BLaER1 (cell line): ENCODE data around the gene TNNI3K.

Source experiments
- H3K27ac ChIP-seq: shearing (Covaris generic); formaldehyde crosslinking; 2 replicates; pipeline ENCODE4 v1.8.1; 2022
- H3K27me3 ChIP-seq: shearing (Covaris generic); formaldehyde crosslinking; 2 replicates; pipeline ENCODE4 v1.8.1; 2022
- H3K36me3 ChIP-seq: shearing (Covaris generic); formaldehyde crosslinking; 2 replicates; pipeline ENCODE4 v1.8.1; 2022
- H3K4me1 ChIP-seq: shearing (Covaris generic); formaldehyde crosslinking; 2 replicates; pipeline ENCODE4 v1.8.1; 2022
- H3K4me2 ChIP-seq: shearing (Covaris generic); formaldehyde crosslinking; 2 replicates; pipeline ENCODE4 v1.8.1; 2022
- H3K4me3 ChIP-seq: shearing (Covaris generic); formaldehyde crosslinking; 2 replicates; pipeline ENCODE4 v1.8.1; 2022
- H3K9ac ChIP-seq: shearing (Covaris generic); formaldehyde crosslinking; 2 replicates; pipeline ENCODE4 v1.8.1; 2022
- H3K9me3 ChIP-seq: shearing (Covaris generic); formaldehyde crosslinking; 2 replicates; pipeline ENCODE4 v1.8.1; 2022
- H4K20me1 ChIP-seq: shearing (Covaris generic); formaldehyde crosslinking; 2 replicates; pipeline ENCODE4 v1.8.1; 2022
- Cebpa-rat ChIP-seq: shearing (Covaris generic); IDR thresholded peaks from 2 replicates; pipeline ENCODE4 v1.8.1; 2022

TNNI3K gene

DNA sequence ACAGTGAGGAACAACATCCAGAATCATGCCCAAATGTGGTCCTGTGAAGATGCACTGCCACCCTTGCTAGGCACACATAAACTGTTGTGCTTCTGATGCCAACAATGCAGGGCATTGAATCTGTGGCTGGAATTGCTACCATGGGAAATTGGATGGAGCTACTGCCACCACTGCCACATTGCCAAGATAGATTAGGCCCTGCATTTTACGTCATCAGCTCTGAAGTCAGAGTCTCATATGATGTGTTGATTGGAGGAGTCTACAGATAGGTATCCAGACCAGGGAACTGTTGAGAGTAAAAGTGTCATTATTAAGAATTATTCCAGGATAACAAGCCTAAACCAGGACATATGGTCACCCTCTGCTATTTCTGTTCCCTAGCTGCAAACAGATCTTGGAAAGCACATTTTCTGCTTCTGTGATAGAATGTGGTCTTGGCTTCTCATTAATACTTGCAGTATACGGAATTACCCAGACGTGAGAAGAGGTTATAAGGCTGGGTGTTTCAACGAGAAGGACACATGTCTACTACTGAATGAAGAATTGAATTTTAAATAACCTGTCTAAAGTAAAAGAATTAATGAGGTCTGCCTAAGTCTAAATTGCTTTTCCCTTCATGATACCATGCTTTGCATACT, 106.6 kb downstream of the TNNI3K start:
- no peak overlapping the region for H3K4me2 ChIP-seq
- no peak overlapping the region for H3K27ac ChIP-seq
- no peak overlapping the region for H3K4me3 ChIP-seq
- H4K20me1 ChIP-seq, result no peaks in the 10 kb centered on the region
- no peak overlapping the region for H3K9ac ChIP-seq
- no peaks in the 10 kb centered on the region for H3K36me3 ChIP-seq
- no peaks in the 10 kb centered on the region for H3K4me1 ChIP-seq
- H3K27me3 ChIP-seq, result no peaks in the 10 kb centered on the region
- no peak for TF ChIP-seq Cebpa-rat
- no peaks in the 10 kb centered on the region for H3K9me3 ChIP-seq

DNA sequence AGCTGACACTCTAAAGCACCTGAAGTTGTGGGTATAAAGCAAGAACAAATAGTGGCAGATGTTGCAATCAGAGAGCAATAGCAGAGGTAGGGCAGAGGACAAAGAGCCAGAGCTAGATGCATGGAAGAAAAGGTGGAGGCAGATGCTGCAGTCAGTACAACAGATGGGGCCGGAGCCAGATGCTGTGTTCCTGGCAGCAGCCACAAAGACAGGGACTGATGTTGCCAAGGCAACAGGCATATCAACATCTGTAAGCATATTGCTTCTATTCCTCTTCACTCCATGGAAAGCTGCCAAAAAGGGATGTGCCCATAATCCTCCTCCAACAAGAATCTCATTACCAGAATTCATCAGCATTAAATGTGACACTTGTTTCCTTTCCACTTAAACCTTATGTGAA, 108.0 kb downstream of the TNNI3K start:
- Histone ChIP-seq H3K4me2 (no peak overlapping the region), H3K9me3 (no peaks in the 10 kb centered on the region), H3K4me3 (no peak overlapping the region), H3K4me1 (no peaks in the 10 kb centered on the region), H3K27me3 (no peaks in the 10 kb centered on the region), H3K9ac (no peak overlapping the region), H3K36me3 (no peaks in the 10 kb centered on the region), H3K27ac (no peak overlapping the region), H4K20me1 (no peaks in the 10 kb centered on the region)
- TF ChIP-seq Cebpa-rat, result no peak

- no peak for TF ChIP-seq Cebpa-rat
- H3K27me3 ChIP-seq, result no peaks in the 10 kb centered on the region
- H3K9me3 ChIP-seq, result no peaks in the 10 kb centered on the region
- H3K4me2 ChIP-seq, result no peak overlapping the region
- H3K36me3 ChIP-seq, result no peaks in the 10 kb centered on the region
- H3K4me1 ChIP-seq, result no peaks in the 10 kb centered on the region
- H4K20me1 ChIP-seq, result no peaks in the 10 kb centered on the region
- H3K9ac ChIP-seq, result no peak overlapping the region
- H3K4me3 ChIP-seq, result no peak overlapping the region
- no peak overlapping the region for H3K27ac ChIP-seq
These were observed 109.2 kb downstream of the TNNI3K start for GRCh38 chr1:74344387-74344786.

- Histone ChIP-seq H3K27ac (no peak overlapping the region), H3K9ac (no peak overlapping the region), H3K36me3 (no peaks in the 10 kb centered on the region), H3K27me3 (no peaks in the 10 kb centered on the region), H3K4me1 (no peaks in the 10 kb centered on the region), H3K9me3 (no peaks in the 10 kb centered on the region), H4K20me1 (no peaks in the 10 kb centered on the region), H3K4me3 (no peak overlapping the region), H3K4me2 (no peak overlapping the region)
- TF ChIP-seq Cebpa-rat, result no peak
These were observed 121.3 kb downstream of the TNNI3K start for GRCh38 chr1:74356493-74356892.

- Histone ChIP-seq H3K4me3 (no peak overlapping the region), H3K27me3 (no peaks in the 10 kb centered on the region), H4K20me1 (no peaks in the 10 kb centered on the region), H3K4me1 (no peaks in the 10 kb centered on the region), H3K27ac (no peak overlapping the region), H3K36me3 (no peaks in the 10 kb centered on the region), H3K9ac (no peak overlapping the region), H3K9me3 (no peaks in the 10 kb centered on the region), H3K4me2 (no peak overlapping the region)
- TF ChIP-seq Cebpa-rat, result no peak
These were observed 122.0 kb downstream of the TNNI3K start for GRCh38 chr1:74357150-74357549.

- H4K20me1 ChIP-seq, result no peaks in the 10 kb centered on the region
- no peak for TF ChIP-seq Cebpa-rat
- H3K9ac ChIP-seq, result no peak overlapping the region
- H3K4me2 ChIP-seq, result no peak overlapping the region
- H3K36me3 ChIP-seq, result no peaks in the 10 kb centered on the region
- no peak overlapping the region for H3K4me3 ChIP-seq
- no peaks in the 10 kb centered on the region for H3K9me3 ChIP-seq
- H3K4me1 ChIP-seq, result no peaks in the 10 kb centered on the region
- H3K27ac ChIP-seq, result no peak overlapping the region
- no peaks in the 10 kb centered on the region for H3K27me3 ChIP-seq
These were observed 122.6 kb downstream of the TNNI3K start for GRCh38 chr1:74357756-74358155.

DNA sequence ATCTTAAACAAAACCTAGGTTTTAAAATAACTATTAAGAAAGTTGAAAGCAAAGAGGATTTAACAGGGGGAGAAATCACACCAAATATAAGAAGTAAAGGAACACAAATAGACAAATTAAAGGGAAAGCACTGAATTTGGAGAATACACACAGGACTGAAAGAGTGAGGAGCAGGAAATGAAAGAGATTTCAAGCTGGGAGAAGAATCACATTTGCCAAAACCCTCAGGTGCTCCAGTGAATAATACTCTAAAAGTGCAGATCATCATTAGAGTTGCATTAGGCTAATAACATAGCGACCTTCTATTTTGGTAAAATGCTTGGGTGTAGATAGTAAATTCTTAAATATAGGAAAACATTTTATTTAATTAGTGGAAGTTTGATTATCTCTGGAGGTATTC, 127.5 kb downstream of the TNNI3K start:
- H3K36me3 ChIP-seq, result no peaks in the 10 kb centered on the region
- H4K20me1 ChIP-seq, result no peaks in the 10 kb centered on the region
- no peaks in the 10 kb centered on the region for H3K9me3 ChIP-seq
- no peak overlapping the region for H3K4me3 ChIP-seq
- no peaks in the 10 kb centered on the region for H3K4me1 ChIP-seq
- no peaks in the 10 kb centered on the region for H3K27me3 ChIP-seq
- H3K9ac ChIP-seq, result no peak overlapping the region
- no peak overlapping the region for H3K27ac ChIP-seq
- TF ChIP-seq Cebpa-rat, result no peak
- H3K4me2 ChIP-seq, result no peak overlapping the region

GRCh38 chr1:74363220-74363619, 128.0 kb downstream of the TNNI3K start:
- Histone ChIP-seq H3K36me3 (no peaks in the 10 kb centered on the region), H3K4me2 (no peak overlapping the region), H4K20me1 (no peaks in the 10 kb centered on the region), H3K27ac (no peak overlapping the region), H3K4me3 (no peak overlapping the region), H3K9ac (no peak overlapping the region), H3K4me1 (no peaks in the 10 kb centered on the region), H3K9me3 (no peaks in the 10 kb centered on the region), H3K27me3 (no peaks in the 10 kb centered on the region)
- no peak for TF ChIP-seq Cebpa-rat

DNA sequence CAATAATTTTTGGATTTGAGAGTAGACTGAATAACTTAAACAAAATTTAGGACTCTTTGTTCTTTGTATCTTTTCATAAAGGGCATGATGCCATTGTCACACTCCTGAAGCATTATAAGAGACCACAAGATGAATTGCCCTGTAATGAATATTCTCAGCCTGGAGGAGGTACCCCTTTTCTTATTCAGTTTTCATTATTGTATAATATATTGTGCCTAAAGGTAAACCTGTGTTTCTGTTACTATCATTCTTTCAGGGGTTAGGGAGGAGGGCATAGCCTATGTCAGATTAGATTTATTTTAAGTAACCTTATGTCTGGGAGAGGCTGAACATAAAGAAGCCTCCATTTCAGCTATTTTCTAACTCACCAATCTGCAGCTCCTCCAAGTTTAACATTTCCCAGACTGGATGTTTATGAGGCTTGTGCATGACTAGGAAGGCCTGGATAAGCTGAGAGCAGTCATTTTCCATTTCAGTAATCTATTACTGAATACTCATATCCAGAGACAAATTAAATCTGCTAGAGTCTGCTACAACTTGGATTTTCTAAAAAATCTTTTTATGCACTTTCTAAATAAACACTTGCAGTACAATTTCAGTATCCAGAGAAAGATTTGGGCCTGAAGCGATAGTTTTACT, 132.1 kb downstream of the TNNI3K start:
- no peaks in the 10 kb centered on the region for H4K20me1 ChIP-seq
- H3K4me3 ChIP-seq, result no peak overlapping the region
- H3K9me3 ChIP-seq, result no peaks in the 10 kb centered on the region
- no peaks in the 10 kb centered on the region for H3K27me3 ChIP-seq
- no peak for TF ChIP-seq Cebpa-rat
- no peak overlapping the region for H3K27ac ChIP-seq
- no peaks in the 10 kb centered on the region for H3K36me3 ChIP-seq
- H3K9ac ChIP-seq, result no peak overlapping the region
- no peak overlapping the region for H3K4me2 ChIP-seq
- H3K4me1 ChIP-seq, result no peaks in the 10 kb centered on the region

- Histone ChIP-seq H3K36me3 (no peaks in the 10 kb centered on the region), H3K4me1 (no peaks in the 10 kb centered on the region), H3K9me3 (no peaks in the 10 kb centered on the region), H4K20me1 (no peaks in the 10 kb centered on the region), H3K9ac (no peak overlapping the region), H3K27ac (no peak overlapping the region), H3K27me3 (no peaks in the 10 kb centered on the region), H3K4me2 (no peak overlapping the region), H3K4me3 (no peak overlapping the region)
- no peak for TF ChIP-seq Cebpa-rat
These were observed 133.1 kb downstream of the TNNI3K start for GRCh38 chr1:74368335-74368734.
